Gastroesophageal sphincter (tissue), 3 donors: ENCODE data around the gene SHLD2.

Experiments used
- CTCF ChIP-seq, 4 experiments: fragments of 200-600 bp in 2 of 4; fragments of 450-650 bp in 2 of 4; sonication (generic) in 1 of 4; IDR thresholded peaks; one replicate each; pipeline ENCODE4 v1.5.1; 2017 to 2019; ENCODE audit warnings: antibody characterized with exemption in 4 of 4, mild to moderate bottlenecking in 2 of 4, moderate library complexity in 2 of 4
- EP300 ChIP-seq: sonication (generic); formaldehyde crosslinking; IDR thresholded peaks from one replicate; pipeline ENCODE4 v1.6.1; 2017; ENCODE audit warnings: antibody characterized with exemption, mild to moderate bottlenecking
- POLR2A ChIP-seq, 2 donors: fragments of 450-650 bp; IDR thresholded peaks; one replicate each; pipeline ENCODE4 v1.6.1; 2017; ENCODE audit warnings: antibody characterized with exemption in 2 of 2, mild to moderate bottlenecking in 2 of 2, moderate library complexity in 1 of 2
- POLR2AphosphoS5 ChIP-seq: sonication (generic); formaldehyde crosslinking; IDR thresholded peaks from one replicate; pipeline ENCODE4 v1.6.1; 2017; ENCODE audit warnings: antibody characterized with exemption

DNA sequence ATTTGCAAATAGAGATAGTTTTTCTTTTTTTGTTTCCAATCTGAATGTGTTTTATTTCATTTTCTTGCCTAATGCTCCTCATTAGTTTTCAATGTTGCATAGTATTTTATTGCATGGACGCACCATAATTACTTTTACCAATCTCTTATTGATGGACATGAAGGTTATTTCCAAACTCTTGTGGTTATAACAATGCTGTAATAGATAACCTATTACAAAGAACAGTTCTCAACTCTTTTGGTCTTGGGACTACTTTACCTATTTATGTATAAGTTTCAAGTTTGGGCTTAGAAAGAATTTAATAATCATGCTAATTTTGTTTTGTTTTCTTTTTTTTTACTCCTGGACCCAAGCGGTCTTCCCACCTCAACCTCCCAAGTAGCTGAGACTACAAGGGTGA, 7.0 kb downstream of the SHLD2 start:
- TF ChIP-seq CTCF (IDR thresholded peaks at IDR 0.05) (no peak), POLR2A (IDR thresholded peaks at IDR 0.05) (no peak), EP300 (no peak), POLR2AphosphoS5 (no peak)
